ENCODE data around the gene GRN. TPM values are rescaled to one million over a fixed set of nuclear protein-coding genes. Genes with fewer than 3 reads are reported as not detected.

The GRN gene
- total and polyA plus RNA-seq, 2 of the 8 experiments (the other 6 are each of a cell fraction or from before 2014, with no cell fraction given) = 108 to 387 TPM

DNA sequence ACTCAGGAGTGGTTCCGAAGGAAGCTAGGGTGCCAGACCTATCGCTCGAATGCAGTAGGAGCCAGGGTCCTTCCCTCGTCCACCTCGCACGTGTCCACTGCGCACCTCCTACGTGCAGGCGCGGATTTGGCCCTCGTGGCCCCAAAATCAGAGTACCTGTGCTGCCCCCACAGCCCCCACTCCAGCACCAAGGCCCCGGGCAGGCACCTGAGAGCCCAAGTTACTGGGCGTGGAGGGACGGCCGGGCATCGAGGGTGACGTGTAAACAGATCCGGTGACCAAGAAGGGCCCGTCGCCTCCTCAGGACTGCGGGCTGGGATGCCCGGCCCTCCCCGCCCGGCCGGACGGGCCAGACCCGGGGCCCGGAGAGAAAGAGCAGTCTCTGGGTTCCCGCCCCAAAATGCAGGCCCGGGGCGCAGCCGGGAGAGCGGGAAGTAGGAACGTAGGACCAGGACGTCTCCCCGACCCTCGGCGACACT is 21.0 kb upstream of the GRN start:
- TF ChIP-seq RXRA (IDR thresholded peaks at IDR 0.05; ENCODE audit: insufficient read depth, low read depth, low read length) (no peak), HDAC6 (IDR thresholded peaks at IDR 0.05; ENCODE audit: low read depth, low read length) (no peak), MAX (IDR thresholded peaks at IDR 0.05) (peak; percentile 78)
- TF ChIP-seq, protein P1, sequence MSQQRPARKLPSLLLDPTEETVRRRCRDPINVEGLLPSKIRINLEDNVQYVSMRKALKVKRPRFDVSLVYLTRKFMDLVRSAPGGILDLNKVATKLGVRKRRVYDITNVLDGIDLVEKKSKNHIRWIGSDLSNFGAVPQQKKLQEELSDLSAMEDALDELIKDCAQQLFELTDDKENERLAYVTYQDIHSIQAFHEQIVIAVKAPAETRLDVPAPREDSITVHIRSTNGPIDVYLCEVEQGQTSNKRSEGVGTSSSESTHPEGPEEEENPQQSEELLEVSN (IDR thresholded peaks at IDR 0.05) = peak; percentile 12; the same call in 1 of the 2 replicates
- POLR2A ChIA-PET (ENCODE audit: partially characterized antibody) = interaction anchor here (0.7 to 14.6 kb wide), 10 partner anchors 8 to 132 kb away, joined by 3 to 135 read pairs (median 4); partner anchors contain the start of genes GRN, RUNDC3A and UBTF
- 0 out of 2 replicates have a peak overlapping the region, but pooled peaks have one; percentile 29 for H3K27ac ChIP-seq (ENCODE audit: low read depth, low read length)
- H3K14ac ChIP-seq (ENCODE audit: insufficient read length) = no peak overlapping the region
- H2BK120ac ChIP-seq (replicated peaks; ENCODE audit: low read depth, low read length) = peak overlapping the region; percentile 33
- H2AK5ac ChIP-seq (ENCODE audit: low read depth, low read length) = 0 out of 2 replicates have a peak overlapping the region, but pooled peaks have one; percentile 53
- H3K36me3 ChIP-seq (ENCODE audit: control insufficient read depth in 2 of 4, insufficient read depth in 4 of 4, low read length in 3 of 4) = peaks cover 7 to 30% (median 22%) of the 10 kb centered on the region in 4 experiments; a peak in 7 of 8 replicates
- no peak overlapping the region for H2AFZ ChIP-seq (ENCODE audit: low read length)
- 0 out of 2 replicates have a peak overlapping the region, but pooled peaks have one; percentile 39 for H2BK12ac ChIP-seq (ENCODE audit: low read depth, low read length)
- H3K18ac ChIP-seq (ENCODE audit: extremely low read depth, low read length) = peak overlapping the region; percentile 96
- H3K56ac ChIP-seq (replicated peaks; ENCODE audit: insufficient read length, low read depth, low read length) = peak overlapping the region; percentile 59
- H3K79me1 ChIP-seq (ENCODE audit: low read depth, low read length) = peaks cover 11% of the 10 kb centered on the region
- FAIRE-seq (no peak), DNase-seq (ENCODE audit: low read depth in 1 of 2, low spot score in 2 of 2) (no peak)
- 3% methylated on average over 30 of the region's 38 CpGs; no CpG with 5 or more reads in 1 of the 2 experiments for WGBS, 2 experiments (ENCODE audit: extremely low coverage in 1 of 2, insufficient coverage in 1 of 2, insufficient read length in 1 of 2, insufficient replicate concordance in 2 of 2, low coverage in 1 of 2, low lambda C conversion rate in 2 of 2, missing lambda C conversion rate in 1 of 2)
- no peak overlapping the region for H2BK15ac ChIP-seq (ENCODE audit: low read length)
- H4K91ac ChIP-seq (replicated peaks; ENCODE audit: insufficient read length, low read length) = peak overlapping the region; percentile 55
- H3K23ac ChIP-seq (ENCODE audit: insufficient read length) = no peak overlapping the region
- H4K20me1 ChIP-seq (replicated peaks in 1 of 2; ENCODE audit: control insufficient read depth in 1 of 2, insufficient read depth in 2 of 2, low read length in 2 of 2) = peaks cover 3 to 15% of the 10 kb centered on the region in 2 experiments
- H3K9ac ChIP-seq (replicated peaks in 1 of 4; ENCODE audit: extremely low read depth in 1 of 4, low read depth in 3 of 4, low read length in 3 of 4) = peak overlapping the region; percentile 51 to 71 (median 64)
- H4K5ac ChIP-seq (ENCODE audit: insufficient read length, low read depth, low read length) = peak overlapping the region; percentile 16
- H3K9me3 ChIP-seq (ENCODE audit: insufficient read depth in 2 of 2, low read depth in 1 of 2, low read length in 1 of 2) = no peaks in the 10 kb centered on the region
- H3K4me2 ChIP-seq (ENCODE audit: insufficient read depth in 1 of 2, low read depth in 2 of 2, low read length in 2 of 2) = peak overlapping the region; percentile 83 to 97
- no peak overlapping the region for H3K4ac ChIP-seq (replicated peaks; ENCODE audit: insufficient read length, low read depth, low read length)
- H3K4me1 ChIP-seq (replicated peaks in 1 of 4; ENCODE audit: control insufficient read depth in 3 of 4, insufficient read depth in 4 of 4, low read length in 3 of 4) = peaks cover 0 to 11% (median 6%) of the 10 kb centered on the region in 4 experiments; a peak in 5 of 7 replicates
- CTCF ChIA-PET (ENCODE audit: partially characterized antibody) = interaction anchor here (0.7 to 3.9 kb wide), 8 partner anchors 8 to 120 kb away, joined by 3 to 19 read pairs (median 4); partner anchors contain the start of genes GRN and SLC4A1
- H4K8ac ChIP-seq (ENCODE audit: extremely low read depth, insufficient read depth, low read length) = peak overlapping the region; percentile 40; the same call in 1 of the 2 replicates
- no peak overlapping the region for H2BK20ac ChIP-seq (ENCODE audit: low read length)
- peaks cover 0 to 6% (median 0%) of the 10 kb centered on the region in 4 experiments; a peak in 5 of 7 replicates for H3K27me3 ChIP-seq (replicated peaks in 1 of 4; ENCODE audit: control insufficient read depth in 3 of 4, extremely low read depth in 1 of 4, insufficient read depth in 3 of 4, low read length in 3 of 4)
- H3K23me2 ChIP-seq (ENCODE audit: low read depth, low read length) = peaks cover 13% of the 10 kb centered on the region; the same call in 1 of the 2 replicates
- H3K4me3 ChIP-seq (ENCODE audit: extremely low read depth in 1 of 4, insufficient read depth in 2 of 4, low read depth in 3 of 4, low read length in 4 of 4) = peak overlapping the region; percentile 74 to 92 (median 84)
- peak overlapping the region; percentile 44; the same call in 1 of the 2 replicates for H2BK5ac ChIP-seq (ENCODE audit: low read depth, low read length)
- H3K79me2 ChIP-seq (ENCODE audit: control insufficient read depth in 1 of 2, insufficient read depth in 2 of 2, low read length in 2 of 2) = peaks cover 3 to 13% of the 10 kb centered on the region in 2 experiments; a peak in 3 of 4 replicates
